C4-2B (cell line): ENCODE measurements around the gene PTPRA.

Experiments used
- H3K27ac ChIP-seq: fragments of 450-650 bp; 2 replicates; pipeline ENCODE4 v1.5.1; 2017
- CTCF ChIP-seq: fragments of 450-650 bp; conservative IDR thresholded peaks from 2 replicates; pipeline ENCODE4 v1.5.1; 2017; ENCODE audit warnings: mild to moderate bottlenecking
- ZFX ChIP-seq: fragments of 450-650 bp; IDR thresholded peaks from 2 replicates; pipeline ENCODE4 v1.6.1; 2017

The PTPRA gene

GRCh38 chr20:2840967-2841531, 32.2 kb upstream of the PTPRA start:
- peak overlapping the region; percentile 99 for H3K27ac ChIP-seq
- no peak for TF ChIP-seq ZFX
- no peak for TF ChIP-seq CTCF

- TF ChIP-seq ZFX (no peak), CTCF (no peak)
- H3K27ac ChIP-seq: no peak overlapping the region
Observed at GRCh38 chr20:2845607-2846006, 27.7 kb upstream of the PTPRA start.

- H3K27ac ChIP-seq: no peak overlapping the region
- no peak for TF ChIP-seq ZFX
- no peak for TF ChIP-seq CTCF
Observed at GRCh38 chr20:2846698-2847097, 26.6 kb upstream of the PTPRA start.

- H3K27ac ChIP-seq: no peak overlapping the region
- no peak for TF ChIP-seq ZFX
Observed at GRCh38 chr20:2847802-2848201, 25.5 kb upstream of the PTPRA start.

- TF ChIP-seq ZFX (no peak), CTCF (no peak)
- H3K27ac ChIP-seq: no peak overlapping the region
Observed at GRCh38 chr20:2849529-2849928, 23.8 kb upstream of the PTPRA start.

- no peak overlapping the region for H3K27ac ChIP-seq
- no peak for TF ChIP-seq ZFX
- TF ChIP-seq CTCF: no peak
Observed at GRCh38 chr20:2851086-2851485, 22.2 kb upstream of the PTPRA start.

- H3K27ac ChIP-seq: peak overlapping the region; percentile 48
- no peak for TF ChIP-seq ZFX
- no peak for TF ChIP-seq CTCF
Observed at GRCh38 chr20:2858591-2858990, 14.7 kb upstream of the PTPRA start.
